C4-2B (cell line): Measurements from ENCODE around the gene ALKAL2.

Experiments
- ZFX ChIP-seq: fragments of 450-650 bp; IDR thresholded peaks from 2 replicates; pipeline ENCODE4 v1.6.1; 2017
- TF ChIP-seq, protein P1 (sequence below): fragments of 450-650 bp; conservative IDR thresholded peaks from 2 replicates; pipeline ENCODE4 v1.5.1; 2017; ENCODE audit warnings: mild to moderate bottlenecking

GRCh38 chr2:249538-250042 is 38.3 kb downstream of the ALKAL2 start:
- TF ChIP-seq, protein P1, sequence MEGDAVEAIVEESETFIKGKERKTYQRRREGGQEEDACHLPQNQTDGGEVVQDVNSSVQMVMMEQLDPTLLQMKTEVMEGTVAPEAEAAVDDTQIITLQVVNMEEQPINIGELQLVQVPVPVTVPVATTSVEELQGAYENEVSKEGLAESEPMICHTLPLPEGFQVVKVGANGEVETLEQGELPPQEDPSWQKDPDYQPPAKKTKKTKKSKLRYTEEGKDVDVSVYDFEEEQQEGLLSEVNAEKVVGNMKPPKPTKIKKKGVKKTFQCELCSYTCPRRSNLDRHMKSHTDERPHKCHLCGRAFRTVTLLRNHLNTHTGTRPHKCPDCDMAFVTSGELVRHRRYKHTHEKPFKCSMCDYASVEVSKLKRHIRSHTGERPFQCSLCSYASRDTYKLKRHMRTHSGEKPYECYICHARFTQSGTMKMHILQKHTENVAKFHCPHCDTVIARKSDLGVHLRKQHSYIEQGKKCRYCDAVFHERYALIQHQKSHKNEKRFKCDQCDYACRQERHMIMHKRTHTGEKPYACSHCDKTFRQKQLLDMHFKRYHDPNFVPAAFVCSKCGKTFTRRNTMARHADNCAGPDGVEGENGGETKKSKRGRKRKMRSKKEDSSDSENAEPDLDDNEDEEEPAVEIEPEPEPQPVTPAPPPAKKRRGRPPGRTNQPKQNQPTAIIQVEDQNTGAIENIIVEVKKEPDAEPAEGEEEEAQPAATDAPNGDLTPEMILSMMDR, result no peak
- no peak for TF ChIP-seq ZFX
